Activated CD4-positive, alpha-beta T cell treated with anti-CD3 and anti-CD28 coated beads, Interleukin-2, amount 50 U/mL, for 16 hours (primary cell): Measurements from ENCODE around the gene JTB.
A peak's percentile ranks its signal among the peaks of the same experiment; 100 is the strongest.

Source experiments
- DNase-seq: peaks from one replicate; pipeline ENCODE4 v3.0.0-alpha.2; 2020

Gene JTB

GRCh38 chr1:153953859-153954365 is 23.6 kb downstream of the JTB start:
- no peak for DNase-seq

DNA sequence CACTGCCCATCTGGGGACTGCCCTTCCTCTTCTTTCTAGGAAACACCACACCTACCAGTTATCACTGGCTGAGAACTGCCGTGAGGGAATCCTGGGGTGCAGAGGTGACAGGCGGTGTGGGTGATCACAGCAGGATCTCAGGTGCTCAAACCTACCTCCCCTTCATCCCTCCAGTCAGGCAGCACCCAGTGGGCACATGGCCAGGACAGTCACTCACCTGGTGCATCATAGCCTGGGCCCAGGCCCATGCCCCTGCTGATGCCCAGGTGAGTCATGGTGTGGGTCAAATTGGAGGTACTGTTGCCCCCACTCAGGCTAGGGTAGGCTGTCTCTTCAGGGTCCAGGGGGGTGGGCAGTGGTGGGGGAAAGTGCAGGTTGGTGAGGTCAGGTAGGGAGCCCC is 25.7 kb downstream of the JTB start:
- no peak for DNase-seq

- DNase-seq: no peak
These were observed 26.3 kb downstream of the JTB start for GRCh38 chr1:153951183-153951582.

DNA sequence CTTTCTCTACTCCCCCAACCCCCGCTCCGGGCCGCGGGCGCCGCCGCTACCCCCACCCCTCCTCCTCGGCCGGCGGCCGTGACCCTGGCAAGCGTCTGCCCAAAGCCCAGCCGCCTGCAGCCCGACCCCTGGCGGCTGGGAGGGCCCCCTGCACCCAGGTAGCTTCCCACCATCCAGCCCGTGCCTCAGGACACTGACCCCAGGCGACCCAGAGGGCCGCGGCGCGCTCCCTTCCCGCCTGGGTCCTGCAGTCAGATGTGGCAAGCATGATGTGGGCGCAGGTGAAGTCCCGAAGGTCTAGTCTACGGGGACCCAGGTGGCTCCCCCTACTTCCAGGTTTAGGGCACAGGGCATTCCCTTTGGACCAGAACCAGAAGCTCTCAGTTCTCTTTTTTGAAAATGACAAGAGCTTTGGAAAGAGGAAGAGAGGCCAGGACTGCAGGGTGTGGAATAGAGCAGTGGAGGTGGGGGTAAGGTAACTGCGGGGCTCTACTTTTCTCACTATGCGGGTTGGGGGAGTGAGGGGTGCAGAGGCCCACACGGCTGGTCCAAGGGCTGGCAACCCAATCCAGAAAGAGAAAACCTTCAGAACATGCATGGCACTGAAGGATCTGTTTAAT is 30.7 kb downstream of the JTB start, which contains the start of gene DENND4B:
TSS of gene DENND4B (minus strand) at position 97 of the 620 bp plus-strand sequence. CDS start 2,344 bp downstream, outside the sequence.
- DNase-seq: peak; percentile 87

- peak; percentile 83 for DNase-seq
These were observed 31.5 kb downstream of the JTB start for GRCh38 chr1:153945795-153946621.

DNA sequence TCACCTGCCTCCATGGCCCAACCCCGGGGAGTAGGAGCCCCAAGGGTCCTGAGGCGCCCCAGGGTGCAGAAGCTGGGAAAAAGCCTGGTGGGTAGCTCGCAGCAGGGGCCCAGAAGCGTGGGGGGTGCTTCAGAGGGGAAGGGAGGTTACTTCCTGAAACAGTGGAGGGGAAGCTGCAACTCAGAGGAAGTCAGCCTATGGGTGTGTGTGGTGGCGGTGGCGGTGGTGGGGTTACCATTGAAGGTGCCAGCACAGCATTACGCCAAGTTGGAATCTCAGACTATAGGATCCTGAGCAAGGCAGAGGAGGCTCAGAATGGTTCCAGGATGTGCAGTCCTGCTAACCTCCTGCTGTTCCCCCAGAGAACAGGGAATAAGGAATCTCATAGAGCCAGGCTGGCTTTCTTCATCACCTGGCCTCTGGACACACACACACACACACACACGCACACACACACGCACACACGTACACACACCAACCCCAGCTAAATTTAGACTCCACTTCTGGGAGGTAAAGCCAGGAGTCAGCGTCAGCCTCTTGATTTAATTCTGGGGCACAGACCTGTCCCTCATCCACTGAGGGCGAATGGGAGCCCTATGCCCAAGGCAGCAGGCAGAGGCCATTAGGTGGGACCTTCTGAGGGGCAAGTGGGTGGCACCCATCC is 32.2 kb downstream of the JTB start:
- peak; percentile 83 for DNase-seq

DNA sequence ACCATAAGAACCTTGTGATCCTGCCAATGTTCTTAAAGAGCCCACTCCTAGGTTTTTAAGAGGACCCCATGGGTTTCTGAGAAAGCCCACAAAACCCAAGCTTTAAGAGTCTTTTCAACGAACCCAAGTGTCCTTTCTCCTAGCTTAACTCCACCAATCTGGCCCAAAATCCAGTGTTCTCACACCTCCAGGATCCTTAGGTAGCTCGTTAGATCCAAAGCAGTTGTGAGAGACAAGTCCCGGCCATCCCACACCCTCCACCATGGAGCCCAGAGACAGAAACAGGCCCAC is 32.7 kb downstream of the JTB start:
- no peak for DNase-seq

- DNase-seq: no peak
These were observed 33.3 kb downstream of the JTB start for GRCh38 chr1:153944005-153944826.

- no peak for DNase-seq
These were observed 34.5 kb downstream of the JTB start for GRCh38 chr1:153942766-153943549.

GRCh38 chr1:153941826-153942725 is 35.4 kb downstream of the JTB start:
- no peak for DNase-seq

GRCh38 chr1:153940756-153941155 is 36.7 kb downstream of the JTB start:
- no peak for DNase-seq

DNA sequence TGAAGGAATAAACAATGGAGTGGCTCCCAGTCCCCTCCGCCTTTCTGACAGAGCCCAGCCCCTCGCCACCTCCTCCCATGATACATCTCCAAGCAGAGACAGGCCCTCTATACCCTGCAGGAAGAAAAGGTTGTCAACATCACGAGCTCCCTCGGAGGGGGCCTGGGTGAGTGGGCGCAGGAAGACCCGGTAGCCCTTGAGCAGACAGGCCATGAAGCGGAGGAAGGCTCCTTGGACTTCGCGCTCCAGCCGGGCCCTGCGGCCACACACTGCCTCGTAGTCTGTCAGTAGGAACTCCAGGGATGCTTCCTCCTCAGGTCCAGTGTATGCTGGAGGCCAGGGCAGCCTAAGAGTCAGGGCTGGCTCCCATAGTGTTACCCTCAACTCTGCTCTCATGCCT is 38.0 kb downstream of the JTB start:
- no peak for DNase-seq

GRCh38 chr1:153938996-153939395 is 38.5 kb downstream of the JTB start:
- no peak for DNase-seq

- DNase-seq: no peak
These were observed 40.1 kb downstream of the JTB start for GRCh38 chr1:153937331-153937730.

DNA sequence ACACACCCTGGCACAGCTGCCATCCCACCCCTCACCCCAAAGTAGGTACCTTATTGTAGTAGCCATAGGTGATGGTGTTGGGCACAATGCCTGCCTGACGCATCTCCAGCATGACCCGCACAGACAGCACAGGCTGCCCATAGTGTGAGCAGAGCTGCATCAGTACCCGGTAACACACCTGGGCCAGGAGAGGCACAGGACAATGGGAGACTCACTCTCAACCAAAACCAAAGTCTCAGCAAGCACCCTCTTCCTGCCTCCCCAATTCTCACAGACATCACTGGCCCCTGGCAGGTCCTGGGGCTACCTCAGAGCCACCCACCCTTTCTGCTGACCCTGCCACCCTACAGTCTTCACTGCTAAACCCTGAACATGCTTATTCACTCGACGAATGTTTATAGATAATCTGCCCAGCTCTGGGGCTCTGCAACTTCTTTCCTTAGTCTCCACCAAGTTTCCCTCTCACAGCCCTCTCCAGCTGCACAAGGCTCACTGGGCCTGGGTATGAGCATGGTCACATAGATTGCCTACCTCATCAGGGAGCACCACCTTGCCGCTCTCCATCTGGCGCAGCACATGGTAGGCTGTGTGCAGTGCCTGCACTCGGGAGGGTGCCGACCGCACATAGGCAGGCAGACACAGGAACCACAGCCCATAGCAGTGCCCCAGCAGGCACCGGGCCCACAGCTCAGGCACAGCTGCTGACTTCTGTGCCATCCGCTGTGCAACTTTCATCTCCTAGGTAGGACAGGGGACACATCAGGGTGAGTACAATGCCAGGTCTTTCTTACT is 41.3 kb downstream of the JTB start:
- no peak for DNase-seq

GRCh38 chr1:153934746-153935145 is 42.7 kb downstream of the JTB start:
- DNase-seq: no peak

GRCh38 chr1:153933955-153934354 is 43.5 kb downstream of the JTB start:
- no peak for DNase-seq

- no peak for DNase-seq
These were observed 44.0 kb downstream of the JTB start for GRCh38 chr1:153933430-153933829.

GRCh38 chr1:153932156-153933131 is 45.0 kb downstream of the JTB start:
- DNase-seq: no peak
